ENCODE results near the gene PTCH1.

DNA sequence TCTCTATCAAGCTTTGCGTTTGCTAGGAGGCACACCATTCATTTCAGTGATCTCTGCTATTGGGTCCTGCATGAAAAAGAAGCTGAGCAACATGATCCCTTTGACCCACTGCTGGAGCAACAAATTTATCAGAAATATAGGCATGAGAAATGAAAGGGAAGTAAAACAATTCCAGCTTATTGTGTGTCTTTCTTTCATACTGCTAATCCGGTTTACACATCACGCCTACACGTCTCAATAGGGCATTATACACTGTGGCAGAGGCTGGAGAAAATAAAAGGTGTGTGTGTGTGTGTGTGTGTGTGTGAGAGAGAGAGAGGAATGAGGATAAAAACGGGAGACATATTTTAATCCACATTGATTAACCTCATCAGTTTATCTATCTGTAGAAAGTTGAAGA, 2.4 kb downstream of the PTCH1 start:
- TF ChIP-seq POLR2A (IDR thresholded peaks at IDR 0.05) (no peak), EP300 (IDR thresholded peaks at IDR 0.05) (no peak)
- TF ChIP-seq, protein P1, sequence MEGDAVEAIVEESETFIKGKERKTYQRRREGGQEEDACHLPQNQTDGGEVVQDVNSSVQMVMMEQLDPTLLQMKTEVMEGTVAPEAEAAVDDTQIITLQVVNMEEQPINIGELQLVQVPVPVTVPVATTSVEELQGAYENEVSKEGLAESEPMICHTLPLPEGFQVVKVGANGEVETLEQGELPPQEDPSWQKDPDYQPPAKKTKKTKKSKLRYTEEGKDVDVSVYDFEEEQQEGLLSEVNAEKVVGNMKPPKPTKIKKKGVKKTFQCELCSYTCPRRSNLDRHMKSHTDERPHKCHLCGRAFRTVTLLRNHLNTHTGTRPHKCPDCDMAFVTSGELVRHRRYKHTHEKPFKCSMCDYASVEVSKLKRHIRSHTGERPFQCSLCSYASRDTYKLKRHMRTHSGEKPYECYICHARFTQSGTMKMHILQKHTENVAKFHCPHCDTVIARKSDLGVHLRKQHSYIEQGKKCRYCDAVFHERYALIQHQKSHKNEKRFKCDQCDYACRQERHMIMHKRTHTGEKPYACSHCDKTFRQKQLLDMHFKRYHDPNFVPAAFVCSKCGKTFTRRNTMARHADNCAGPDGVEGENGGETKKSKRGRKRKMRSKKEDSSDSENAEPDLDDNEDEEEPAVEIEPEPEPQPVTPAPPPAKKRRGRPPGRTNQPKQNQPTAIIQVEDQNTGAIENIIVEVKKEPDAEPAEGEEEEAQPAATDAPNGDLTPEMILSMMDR (IDR thresholded peaks at IDR 0.05), result no peak
